T-helper 17 cell (primary cell): ENCODE measurements around the gene SIX2. TPM values are rescaled to one million over a fixed set of nuclear protein-coding genes. Genes with fewer than 3 reads are reported as not detected.
A peak's percentile ranks its signal among the peaks of the same experiment; 100 is the strongest.

ENCODE experiments used
- ATAC-seq: fragments of 150-1000 bp; cut with Tn5 transposase; 2 replicates; pipeline ENCODE4 v1.10.0; 2021; ENCODE audit warnings: mild to moderate bottlenecking, moderate library complexity
- DNase-seq, 3 donors: peaks; one replicate each; pipeline versions ENCODE4 v3.0.0 to v3.0.0-alpha.2; 2020 to 2021
- H3K9me3 ChIP-seq: one replicate; pipeline ENCODE4 v1.7.0; 2013; ENCODE audit warnings: low read length, mild to moderate bottlenecking; ENCODE audit not compliant: control insufficient read depth, poor library complexity, severe bottlenecking
- H3K27ac Mint-ChIP-seq: one replicate; pipeline ENCODE4 v1.8.0; 2022; ENCODE audit warnings: mild to moderate bottlenecking, moderate library complexity, mixed read lengths
- H3K27me3 Mint-ChIP-seq: one replicate; pipeline ENCODE4 v1.8.0; 2022; ENCODE audit warnings: mixed read lengths
- H3K36me3 Mint-ChIP-seq: one replicate; pipeline ENCODE4 v1.8.0; 2022; ENCODE audit warnings: low read depth, mixed read lengths
- H3K4me1 Mint-ChIP-seq: one replicate; pipeline ENCODE4 v1.8.0; 2022; ENCODE audit warnings: mild to moderate bottlenecking, mixed read lengths
- H3K4me3 Mint-ChIP-seq: one replicate; pipeline ENCODE4 v1.8.0; 2022; ENCODE audit warnings: mild to moderate bottlenecking, moderate library complexity, mixed read lengths
- total RNA-seq, 4 donors: library from RNA in 2 of 4; stranded (reverse) in 2 of 4; gene quantifications; one replicate each; pipeline ENCODE4 v1.2.3 and lab custom pipeline; 2022 to 2026

Gene SIX2
- total RNA-seq, 2 donors from 2014 or later = not detected

DNA sequence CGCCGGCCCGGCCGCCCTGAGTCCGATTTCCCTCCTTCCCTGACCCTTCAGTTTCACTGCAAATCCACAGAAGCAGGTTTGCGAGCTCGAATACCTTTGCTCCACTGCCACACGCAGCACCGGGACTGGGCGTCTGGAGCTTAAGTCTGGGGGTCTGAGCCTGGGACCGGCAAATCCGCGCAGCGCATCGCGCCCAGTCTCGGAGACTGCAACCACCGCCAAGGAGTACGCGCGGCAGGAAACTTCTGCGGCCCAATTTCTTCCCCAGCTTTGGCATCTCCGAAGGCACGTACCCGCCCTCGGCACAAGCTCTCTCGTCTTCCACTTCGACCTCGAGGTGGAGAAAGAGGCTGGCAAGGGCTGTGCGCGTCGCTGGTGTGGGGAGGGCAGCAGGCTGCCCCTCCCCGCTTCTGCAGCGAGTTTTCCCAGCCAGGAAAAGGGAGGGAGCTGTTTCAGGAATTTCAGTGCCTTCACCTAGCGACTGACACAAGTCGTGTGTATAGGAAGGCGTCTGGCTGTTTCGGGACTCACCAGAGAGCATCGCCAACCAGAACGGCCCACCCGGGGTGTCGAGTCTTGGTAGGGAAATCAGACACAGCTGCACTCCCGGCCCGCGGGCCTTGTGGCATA, 4.6 kb downstream of the SIX2 start:
- Mint-ChIP-seq H3K27me3 (peaks cover 88% of the 10 kb centered on the region), H3K27ac (no peak overlapping the region), H3K36me3 (peaks cover 9% of the 10 kb centered on the region), H3K4me3 (no peak overlapping the region), H3K4me1 (peaks cover 21% of the 10 kb centered on the region)
- DNase-seq (no peak), ATAC-seq (no peak)
- H3K9me3 ChIP-seq = no peaks in the 10 kb centered on the region

DNA sequence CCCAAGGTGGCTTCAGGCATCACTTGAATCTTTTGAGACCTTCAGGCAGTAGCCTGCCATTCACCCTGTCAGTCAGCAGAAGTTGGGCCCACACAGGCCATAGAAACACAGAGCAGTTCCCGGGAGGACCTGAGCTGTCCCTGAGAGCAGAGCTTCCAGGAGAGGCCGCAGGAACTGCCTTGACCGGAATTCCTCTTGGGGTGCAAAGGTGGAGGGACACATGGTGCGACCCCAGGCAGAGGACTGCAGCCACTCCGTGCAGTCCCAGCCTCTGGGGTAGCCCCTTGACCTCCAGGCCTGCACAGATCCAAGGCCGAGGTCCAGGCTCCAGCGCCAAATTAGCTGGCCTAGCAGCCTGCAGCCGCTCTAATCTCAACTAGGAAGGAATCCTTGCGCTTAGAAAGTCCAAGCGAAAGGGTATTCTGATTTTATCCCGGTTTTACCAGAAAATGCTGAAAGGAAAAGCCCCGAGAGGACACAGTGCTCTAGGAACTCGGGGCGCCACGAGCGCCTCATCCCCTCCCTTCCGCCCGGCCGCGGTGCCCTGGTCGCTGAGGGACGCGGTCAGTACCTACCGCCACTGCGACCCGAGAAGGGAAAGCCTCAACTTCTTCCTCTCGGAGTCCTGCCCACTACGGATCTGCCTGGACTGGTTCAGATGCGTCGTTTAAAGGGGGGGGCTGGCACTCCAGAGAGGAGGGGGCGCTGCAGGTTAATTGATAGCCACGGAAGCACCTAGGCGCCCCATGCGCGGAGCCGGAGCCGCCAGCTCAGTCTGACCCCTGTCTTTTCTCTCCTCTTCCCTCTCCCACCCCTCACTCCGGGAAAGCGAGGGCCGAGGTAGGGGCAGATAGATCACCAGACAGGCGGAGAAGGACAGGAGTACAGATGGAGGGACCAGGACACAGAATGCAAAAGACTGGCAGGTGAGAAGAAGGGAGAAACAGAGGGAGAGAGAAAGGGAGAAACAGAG, 5.4 kb downstream of the SIX2 start:
- no peak overlapping the region for H3K27ac Mint-ChIP-seq
- H3K4me3 Mint-ChIP-seq = peak overlapping the region; percentile 73
- H3K4me1 Mint-ChIP-seq = peaks cover 21% of the 10 kb centered on the region
- peaks cover 9% of the 10 kb centered on the region for H3K36me3 Mint-ChIP-seq
- peaks cover 91% of the 10 kb centered on the region for H3K27me3 Mint-ChIP-seq
- H3K9me3 ChIP-seq = no peaks in the 10 kb centered on the region
- DNase-seq = no peak
- ATAC-seq = no peak

GRCh38 chr2:45002686-45003085, 6.6 kb downstream of the SIX2 start:
- Mint-ChIP-seq H3K4me1 (peaks cover 21% of the 10 kb centered on the region), H3K27me3 (peaks cover 92% of the 10 kb centered on the region), H3K36me3 (peaks cover 9% of the 10 kb centered on the region), H3K27ac (no peak overlapping the region), H3K4me3 (no peak overlapping the region)
- ATAC-seq = no peak
- H3K9me3 ChIP-seq = no peaks in the 10 kb centered on the region
- no peak for DNase-seq

GRCh38 chr2:45001869-45002385, 7.3 kb downstream of the SIX2 start:
- ATAC-seq = no peak
- H3K4me1 Mint-ChIP-seq = peaks cover 21% of the 10 kb centered on the region
- H3K9me3 ChIP-seq = no peaks in the 10 kb centered on the region
- H3K4me3 Mint-ChIP-seq = peak overlapping the region; percentile 63
- DNase-seq = no peak
- H3K36me3 Mint-ChIP-seq = peaks cover 9% of the 10 kb centered on the region
- H3K27ac Mint-ChIP-seq = no peak overlapping the region
- peaks cover 95% of the 10 kb centered on the region for H3K27me3 Mint-ChIP-seq

DNA sequence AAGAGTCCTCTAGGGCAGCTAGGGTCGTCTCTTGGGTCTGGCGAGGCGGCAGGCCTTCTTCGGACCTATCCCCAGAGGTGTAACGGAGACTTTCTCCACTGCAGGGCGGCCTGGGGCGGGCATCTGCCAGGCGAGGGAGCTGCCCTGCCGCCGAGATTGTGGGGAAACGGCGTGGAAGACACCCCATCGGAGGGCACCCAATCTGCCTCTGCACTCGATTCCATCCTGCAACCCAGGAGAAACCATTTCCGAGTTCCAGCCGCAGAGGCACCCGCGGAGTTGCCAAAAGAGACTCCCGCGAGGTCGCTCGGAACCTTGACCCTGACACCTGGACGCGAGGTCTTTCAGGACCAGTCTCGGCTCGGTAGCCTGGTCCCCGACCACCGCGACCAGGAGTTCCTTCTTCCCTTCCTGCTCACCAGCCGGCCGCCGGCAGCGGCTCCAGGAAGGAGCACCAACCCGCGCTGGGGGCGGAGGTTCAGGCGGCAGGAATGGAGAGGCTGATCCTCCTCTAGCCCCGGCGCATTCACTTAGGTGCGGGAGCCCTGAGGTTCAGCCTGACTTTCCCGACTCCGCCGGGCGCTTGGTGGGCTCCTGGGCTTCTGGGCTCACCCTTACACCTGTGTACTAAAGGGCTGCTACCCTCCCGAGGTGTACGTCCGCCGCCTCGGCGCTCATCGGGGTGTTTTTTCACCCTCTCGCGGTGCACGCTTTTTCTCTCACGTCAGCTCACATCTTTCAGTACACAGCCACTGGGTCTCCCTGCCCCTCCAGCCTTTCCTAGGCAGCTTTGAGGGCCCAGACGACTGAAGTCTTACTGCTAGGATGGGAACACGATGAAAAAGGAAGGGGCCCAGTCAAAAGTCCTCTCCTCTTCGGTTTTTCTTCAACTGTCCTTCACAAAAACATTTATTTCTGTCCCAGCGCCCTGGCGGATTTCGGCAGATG, 8.1 kb downstream of the SIX2 start:
- peak overlapping the region; percentile 63 for H3K4me3 Mint-ChIP-seq
- H3K9me3 ChIP-seq = no peaks in the 10 kb centered on the region
- H3K4me1 Mint-ChIP-seq = peaks cover 17% of the 10 kb centered on the region
- DNase-seq (no peak), ATAC-seq (peak; percentile 14)
- no peak overlapping the region for H3K27ac Mint-ChIP-seq
- H3K27me3 Mint-ChIP-seq = peaks cover 95% of the 10 kb centered on the region
- H3K36me3 Mint-ChIP-seq = peaks cover 6% of the 10 kb centered on the region

DNA sequence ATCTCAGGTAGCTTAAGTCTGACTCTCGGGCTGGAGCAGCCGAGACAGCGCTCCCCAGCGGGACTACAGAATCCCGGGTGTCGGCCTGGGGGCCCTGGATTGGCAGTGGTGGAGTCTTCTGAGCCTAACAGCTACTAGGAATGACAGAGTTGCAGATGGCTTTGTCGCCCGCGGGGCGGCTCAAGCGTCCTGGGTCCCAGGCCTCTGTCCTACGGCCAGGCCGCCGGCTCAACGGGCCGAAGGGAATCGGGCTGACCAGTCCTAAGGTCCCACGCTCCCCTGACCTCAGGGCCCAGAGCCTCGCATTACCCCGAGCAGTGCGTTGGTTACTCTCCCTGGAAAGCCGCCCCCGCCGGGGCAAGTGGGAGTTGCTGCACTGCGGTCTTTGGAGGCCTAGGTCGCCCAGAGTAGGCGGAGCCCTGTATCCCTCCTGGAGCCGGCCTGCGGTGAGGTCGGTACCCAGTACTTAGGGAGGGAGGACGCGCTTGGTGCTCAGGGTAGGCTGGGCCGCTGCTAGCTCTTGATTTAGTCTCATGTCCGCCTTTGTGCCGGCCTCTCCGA, 8.8 kb downstream of the SIX2 start:
- H3K4me1 Mint-ChIP-seq = peaks cover 13% of the 10 kb centered on the region
- no peak for ATAC-seq
- H3K27ac Mint-ChIP-seq = no peak overlapping the region
- peaks cover 3% of the 10 kb centered on the region for H3K36me3 Mint-ChIP-seq
- no peak for DNase-seq
- H3K9me3 ChIP-seq = no peaks in the 10 kb centered on the region
- H3K27me3 Mint-ChIP-seq = peaks cover 96% of the 10 kb centered on the region
- peak overlapping the region; percentile 21 for H3K4me3 Mint-ChIP-seq

DNA sequence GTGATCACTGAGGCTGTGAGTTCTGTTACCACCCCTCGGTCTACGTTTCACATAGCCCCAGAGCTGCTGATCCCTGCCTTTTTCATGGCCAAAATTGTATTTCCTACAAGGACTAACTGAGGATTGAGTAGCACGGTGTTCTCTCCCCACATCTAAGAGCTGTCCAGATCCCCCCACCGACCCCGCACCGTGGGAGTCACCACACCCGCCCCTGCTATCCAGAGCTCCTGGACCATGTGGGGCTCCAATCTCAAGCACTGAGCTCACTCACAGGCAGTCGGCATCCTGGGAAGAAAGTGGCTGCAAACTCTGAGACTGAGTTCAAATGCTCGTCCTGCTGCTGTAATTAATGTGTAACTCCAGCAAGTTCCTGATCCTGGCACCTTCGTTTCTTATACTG, 9.7 kb downstream of the SIX2 start:
- peaks cover 97% of the 10 kb centered on the region for H3K27me3 Mint-ChIP-seq
- H3K4me1 Mint-ChIP-seq = peaks cover 9% of the 10 kb centered on the region
- H3K4me3 Mint-ChIP-seq = no peak overlapping the region
- no peak overlapping the region for H3K27ac Mint-ChIP-seq
- DNase-seq (no peak), ATAC-seq (no peak)
- no peaks in the 10 kb centered on the region for H3K9me3 ChIP-seq
- peaks cover 3% of the 10 kb centered on the region for H3K36me3 Mint-ChIP-seq

GRCh38 chr2:44997963-44998362, 11.3 kb downstream of the SIX2 start:
- peaks cover 90% of the 10 kb centered on the region for H3K27me3 Mint-ChIP-seq
- H3K9me3 ChIP-seq = no peaks in the 10 kb centered on the region
- no peak overlapping the region for H3K4me3 Mint-ChIP-seq
- ATAC-seq (no peak), DNase-seq (no peak)
- H3K36me3 Mint-ChIP-seq = peaks cover 1% of the 10 kb centered on the region
- no peak overlapping the region for H3K27ac Mint-ChIP-seq
- peaks cover 5% of the 10 kb centered on the region for H3K4me1 Mint-ChIP-seq

GRCh38 chr2:44996356-44996755, 12.9 kb downstream of the SIX2 start:
- H3K4me1 Mint-ChIP-seq = no peaks in the 10 kb centered on the region
- no peak for DNase-seq
- H3K4me3 Mint-ChIP-seq = no peak overlapping the region
- peaks cover 3% of the 10 kb centered on the region for H3K9me3 ChIP-seq
- no peaks in the 10 kb centered on the region for H3K36me3 Mint-ChIP-seq
- no peak overlapping the region for H3K27ac Mint-ChIP-seq
- H3K27me3 Mint-ChIP-seq = peaks cover 74% of the 10 kb centered on the region
- ATAC-seq = no peak

DNA sequence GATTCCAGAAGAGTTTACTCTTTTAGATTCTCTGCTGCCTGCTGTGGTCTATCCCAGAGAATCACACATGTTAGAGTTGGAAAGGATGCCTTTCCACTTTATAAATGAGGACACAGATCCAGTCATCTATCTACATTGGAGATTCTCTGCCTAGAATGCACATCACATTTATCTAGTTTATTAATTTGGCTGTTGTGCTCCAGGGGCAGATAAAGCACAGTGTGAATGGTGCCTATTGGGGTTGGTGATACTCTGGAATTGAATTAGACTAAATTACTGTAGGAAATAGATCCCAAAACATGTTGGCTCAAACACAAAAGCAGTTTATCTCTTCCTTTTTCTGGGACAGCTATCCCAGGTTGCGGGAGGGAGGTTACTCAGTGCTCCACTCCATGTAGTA, 14.9 kb downstream of the SIX2 start:
- H3K27me3 Mint-ChIP-seq = peaks cover 71% of the 10 kb centered on the region
- DNase-seq (no peak), ATAC-seq (no peak)
- no peaks in the 10 kb centered on the region for H3K36me3 Mint-ChIP-seq
- no peaks in the 10 kb centered on the region for H3K4me1 Mint-ChIP-seq
- H3K9me3 ChIP-seq = peaks cover 3% of the 10 kb centered on the region
- H3K4me3 Mint-ChIP-seq = no peak overlapping the region
- H3K27ac Mint-ChIP-seq = no peak overlapping the region

GRCh38 chr2:44989176-44989575, 20.1 kb downstream of the SIX2 start:
- no peak for ATAC-seq
- Mint-ChIP-seq H3K4me1 (no peaks in the 10 kb centered on the region), H3K36me3 (no peaks in the 10 kb centered on the region), H3K4me3 (no peak overlapping the region), H3K27ac (no peak overlapping the region), H3K27me3 (peaks cover 36% of the 10 kb centered on the region)
- DNase-seq = no peak
- H3K9me3 ChIP-seq = peaks cover 5% of the 10 kb centered on the region

GRCh38 chr2:44983836-44984604, 25.2 kb downstream of the SIX2 start:
- peaks cover 41% of the 10 kb centered on the region for H3K27me3 Mint-ChIP-seq
- ATAC-seq (no peak), DNase-seq (no peak)
- peaks cover 4% of the 10 kb centered on the region for H3K4me1 Mint-ChIP-seq
- no peaks in the 10 kb centered on the region for H3K36me3 Mint-ChIP-seq
- peaks cover 2% of the 10 kb centered on the region for H3K9me3 ChIP-seq
- H3K27ac Mint-ChIP-seq = no peak overlapping the region
- H3K4me3 Mint-ChIP-seq = no peak overlapping the region
